DMS114 treated with DMSO at 0.1 percent for 48 hours (cell line): ENCODE results near the gene LRRC7.

Experiments
- DNase-seq: peaks from one replicate; lab custom pipeline; 2025; ENCODE audit not compliant: unreplicated experiment; lab: John Stamatoyannopoulos, UW

The LRRC7 gene

DNA sequence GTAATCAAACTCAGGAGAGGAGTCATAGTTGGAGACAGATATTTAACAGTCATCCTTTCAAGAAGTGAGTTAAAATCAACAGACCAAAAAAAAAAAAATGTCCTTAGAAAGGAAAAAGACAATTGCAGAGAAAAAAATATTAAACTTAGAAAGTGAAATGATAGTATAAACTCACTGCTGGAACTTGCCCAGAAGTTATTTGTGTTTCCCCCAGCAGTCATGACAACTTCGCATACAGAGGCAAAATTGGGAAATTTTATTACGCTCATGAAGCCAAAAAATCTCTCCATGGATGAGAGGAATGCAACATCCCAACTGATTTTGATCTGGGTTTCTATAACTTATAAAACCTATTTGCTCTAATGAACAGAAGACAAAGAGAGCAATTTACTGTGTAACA is 198.2 kb downstream of the LRRC7 start:
- DNase-seq = no peak

DNA sequence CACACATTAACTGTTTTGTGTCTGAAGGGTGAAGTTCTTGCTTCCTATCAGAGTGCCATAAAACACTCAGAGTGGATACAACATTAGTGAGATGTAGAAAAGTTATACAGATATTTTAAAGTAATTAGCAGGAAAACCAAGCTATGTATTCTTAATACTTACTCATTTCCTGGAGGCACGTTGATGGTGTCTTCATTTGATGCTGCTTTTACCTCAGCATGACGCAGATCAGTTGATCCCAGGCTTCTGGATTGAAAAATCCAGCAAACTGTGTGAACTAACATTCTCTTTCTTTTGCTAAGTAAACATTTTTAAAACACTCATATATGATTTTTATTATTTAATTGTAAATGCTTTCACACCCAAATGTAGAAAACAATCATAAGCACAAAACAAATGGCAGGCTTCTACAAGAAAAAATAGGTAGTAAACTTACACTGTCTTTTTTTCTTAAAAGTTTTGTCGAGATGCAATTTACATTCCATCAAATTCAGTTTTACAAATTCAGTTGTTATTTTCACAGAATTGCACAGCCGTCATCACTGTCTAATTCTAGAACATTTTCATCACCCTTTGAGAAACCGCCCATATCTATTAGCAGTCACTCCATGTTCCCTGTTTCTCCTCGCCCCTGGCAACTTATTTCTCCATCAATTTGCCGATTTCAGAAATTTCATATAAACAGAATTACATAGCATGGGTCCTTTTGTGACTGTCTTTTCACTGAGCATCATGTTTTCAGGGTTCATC is 198.9 kb downstream of the LRRC7 start:
- no peak for DNase-seq

DNA sequence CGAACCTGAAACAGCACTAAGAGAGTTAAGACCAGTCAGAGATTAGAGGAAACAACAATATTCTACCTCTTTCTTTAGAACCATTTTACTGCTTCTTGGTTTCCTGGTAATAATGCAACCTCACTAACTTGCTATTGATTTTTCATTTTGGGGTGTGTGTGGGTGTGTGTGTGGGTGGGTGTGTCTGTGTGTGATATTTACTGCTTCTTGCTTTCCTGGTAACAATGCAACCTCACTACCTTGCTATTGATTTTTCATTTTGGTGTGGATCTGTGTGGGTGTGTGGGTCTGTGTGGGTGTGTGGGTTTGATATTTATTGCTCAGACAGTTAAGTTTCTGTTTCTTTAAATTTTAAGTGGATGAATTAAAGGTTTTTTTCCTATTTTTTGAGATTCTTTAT is 208.8 kb downstream of the LRRC7 start:
- no peak for DNase-seq

DNA sequence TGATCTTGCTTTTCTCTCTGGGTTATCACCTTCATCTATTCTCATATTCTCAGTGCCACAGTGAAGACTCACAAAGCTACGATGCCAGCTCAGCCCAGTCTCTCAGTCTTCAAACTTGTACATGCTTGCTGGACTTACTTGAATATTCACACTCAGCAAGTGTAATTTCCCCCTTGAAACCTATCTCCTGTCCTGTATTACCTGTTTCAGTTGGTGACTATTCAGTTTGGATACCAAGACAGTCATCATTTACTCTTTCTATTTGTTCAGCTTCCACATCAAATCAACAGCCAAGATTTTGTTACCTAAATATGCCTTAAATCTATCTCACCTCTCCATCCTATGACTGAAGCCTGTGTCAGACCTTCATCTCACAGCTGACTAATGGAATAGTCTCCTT is 209.7 kb downstream of the LRRC7 start:
- no peak for DNase-seq

DNA sequence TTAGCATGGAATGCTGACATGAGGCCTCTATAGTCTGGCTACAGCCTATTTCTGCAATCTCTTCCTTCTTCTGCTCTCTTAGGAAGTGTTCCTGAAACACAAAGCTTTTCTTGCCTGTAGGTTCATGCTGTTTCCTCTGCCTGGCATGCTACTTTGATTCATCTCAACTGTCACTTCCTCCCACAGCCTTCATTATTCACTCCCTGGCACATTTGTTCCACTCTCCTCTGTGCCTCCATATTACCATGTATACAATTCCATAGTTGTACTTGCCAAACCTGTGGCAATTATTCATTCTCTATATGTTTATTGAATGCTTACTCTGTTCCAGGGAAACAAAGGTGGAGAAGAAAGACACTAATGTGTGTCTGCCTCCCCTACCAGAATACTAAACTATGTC is 210.2 kb downstream of the LRRC7 start:
- no peak for DNase-seq

DNA sequence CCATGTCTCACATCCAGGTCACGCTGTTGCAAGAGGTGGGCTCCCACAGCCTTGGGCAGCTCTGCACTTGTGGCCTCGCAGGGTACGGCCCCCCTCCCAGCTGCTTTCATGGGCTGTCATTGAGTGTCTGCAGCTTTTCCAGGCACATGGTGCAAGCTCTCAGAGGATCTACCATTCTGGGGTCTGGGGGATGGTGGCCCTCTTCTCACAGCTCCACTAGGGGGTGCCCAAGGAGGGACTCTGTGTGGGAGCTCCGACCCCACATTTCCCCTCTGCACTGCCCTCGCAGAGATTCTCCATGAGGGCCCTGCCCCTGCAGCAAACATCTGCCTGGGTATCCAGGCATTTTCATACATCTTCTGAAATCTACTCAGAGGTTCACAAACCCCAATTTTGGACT is 219.4 kb downstream of the LRRC7 start:
- DNase-seq = no peak

DNA sequence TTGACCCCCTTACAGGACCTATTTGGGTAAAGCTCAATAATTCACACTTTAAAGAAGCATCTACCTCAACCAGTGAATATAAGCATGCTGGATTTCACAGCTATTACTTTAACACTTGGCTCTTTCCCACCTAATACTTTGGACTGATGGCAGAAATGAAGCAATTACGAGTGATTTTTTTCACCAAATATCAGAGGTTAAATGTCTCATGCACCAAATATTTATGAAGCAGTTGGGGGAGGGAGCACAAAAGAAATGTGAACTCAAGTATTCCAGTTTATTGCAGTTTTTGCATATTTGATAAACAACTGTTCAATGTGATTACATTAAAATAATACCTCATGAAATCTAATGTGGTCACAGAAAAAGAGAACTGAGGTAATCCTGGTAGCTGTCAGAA is 223.6 kb downstream of the LRRC7 start:
- no peak for DNase-seq

DNA sequence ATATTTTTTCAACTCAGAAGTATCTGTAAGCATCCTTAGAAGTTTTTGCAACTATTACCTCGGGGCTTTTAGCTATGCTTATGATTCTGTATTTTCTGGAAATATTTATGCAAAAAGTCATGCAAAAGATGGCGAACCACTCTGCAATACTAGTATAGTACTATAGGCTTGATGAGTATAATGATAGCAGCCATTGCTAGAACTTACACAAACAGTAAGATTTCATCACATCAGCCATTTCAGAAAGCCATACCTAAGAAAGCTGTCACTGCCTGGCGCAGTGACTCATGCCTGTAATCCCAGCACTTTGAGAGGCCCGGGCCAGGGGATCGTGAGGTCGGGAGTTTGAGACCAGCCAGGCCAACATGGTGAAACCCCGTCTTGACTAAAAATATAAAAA is 227.1 kb downstream of the LRRC7 start:
- no peak for DNase-seq

DNA sequence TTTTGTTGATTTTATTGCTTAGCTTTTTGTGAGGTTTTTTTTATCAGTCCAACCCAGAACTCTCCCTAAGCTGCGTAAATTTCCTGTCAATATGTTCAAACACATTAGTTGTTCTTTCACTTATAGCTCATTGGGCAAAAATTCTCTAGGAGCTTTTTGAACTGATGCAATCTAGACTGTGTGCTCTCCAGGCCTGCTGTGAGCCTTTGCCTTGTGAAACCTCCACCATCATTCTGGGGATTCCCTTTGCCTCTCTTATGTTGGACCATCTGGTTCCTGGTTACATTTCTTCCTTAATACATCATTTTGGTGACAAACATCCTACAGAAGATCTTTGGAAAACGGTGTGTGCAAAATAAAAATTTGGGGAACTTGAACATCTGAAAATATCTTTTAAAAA is 247.2 kb downstream of the LRRC7 start:
- no peak for DNase-seq

DNA sequence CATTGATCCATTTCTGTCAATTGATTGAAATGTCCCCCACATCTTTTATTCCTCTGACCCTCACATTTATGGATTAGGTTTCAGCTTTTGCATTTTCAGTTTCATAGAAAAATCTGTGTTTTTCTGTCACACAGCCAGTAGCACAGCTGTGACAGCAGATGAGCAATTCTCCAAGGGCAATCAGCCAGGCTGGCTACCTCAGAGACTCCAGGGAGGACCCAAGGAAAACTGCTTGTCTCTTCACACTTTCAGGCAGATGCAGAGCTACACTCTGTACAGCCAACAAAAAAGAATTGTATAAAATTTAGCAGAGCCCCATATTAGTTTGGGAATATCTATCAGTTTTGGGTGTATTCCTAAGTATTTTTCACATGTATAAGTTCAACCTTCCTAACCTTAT is 257.2 kb downstream of the LRRC7 start:
- DNase-seq = no peak

DNA sequence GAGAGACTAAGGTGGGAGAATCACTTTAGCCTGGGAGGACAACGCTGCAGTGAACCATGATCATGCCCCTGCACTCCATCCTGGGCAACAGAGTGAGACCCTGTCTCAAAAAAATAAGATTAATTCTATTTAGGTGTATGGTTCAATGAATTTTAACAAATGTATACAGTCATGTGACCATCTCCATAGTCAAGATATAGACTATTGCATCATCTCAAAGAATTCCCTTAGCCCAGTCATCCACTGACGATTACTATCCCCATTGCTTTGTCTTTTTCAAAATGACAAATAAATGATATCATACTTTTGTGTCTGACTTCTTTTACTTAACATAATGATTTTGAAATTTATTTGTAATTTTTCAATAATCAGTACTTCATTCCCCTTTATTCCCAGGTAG is 260.0 kb downstream of the LRRC7 start:
- DNase-seq = no peak

DNA sequence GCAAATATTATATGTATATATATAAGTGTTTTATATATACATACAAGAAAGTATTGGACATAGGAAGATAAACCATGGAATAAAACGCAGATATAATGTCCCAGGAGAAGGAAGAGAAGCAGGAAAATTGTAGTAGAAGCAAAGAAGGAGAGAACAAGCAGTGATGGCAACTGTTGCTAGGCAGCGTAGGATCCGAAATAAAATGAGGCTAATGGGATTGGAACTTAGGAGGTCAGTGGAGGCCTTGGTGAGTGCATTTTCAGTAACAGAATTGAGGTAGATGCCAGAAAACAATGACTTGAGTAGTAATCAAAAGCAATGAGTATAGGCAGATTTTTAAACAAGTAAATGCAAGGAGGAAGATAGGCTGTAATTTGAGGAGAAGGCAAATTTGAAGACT is 265.8 kb downstream of the LRRC7 start:
- DNase-seq = no peak

DNA sequence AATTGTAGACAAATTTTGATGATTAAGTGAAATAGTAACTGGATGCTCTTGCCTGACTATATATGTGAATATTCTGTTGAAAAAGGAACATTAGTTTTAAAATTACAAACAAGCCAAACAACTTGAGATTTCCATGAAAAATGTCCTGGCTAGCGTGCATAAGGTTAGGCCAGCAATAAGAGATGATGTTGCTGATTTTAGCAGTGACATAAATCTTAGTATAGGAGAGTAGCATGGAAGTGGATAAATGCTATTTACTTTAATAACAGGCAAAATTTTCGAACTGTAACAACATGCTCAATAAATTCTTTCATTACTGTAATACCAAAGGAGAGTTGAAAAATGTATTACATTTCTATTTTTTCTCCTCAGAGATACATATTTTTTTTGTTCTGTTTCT is 266.6 kb downstream of the LRRC7 start:
- no peak for DNase-seq

DNA sequence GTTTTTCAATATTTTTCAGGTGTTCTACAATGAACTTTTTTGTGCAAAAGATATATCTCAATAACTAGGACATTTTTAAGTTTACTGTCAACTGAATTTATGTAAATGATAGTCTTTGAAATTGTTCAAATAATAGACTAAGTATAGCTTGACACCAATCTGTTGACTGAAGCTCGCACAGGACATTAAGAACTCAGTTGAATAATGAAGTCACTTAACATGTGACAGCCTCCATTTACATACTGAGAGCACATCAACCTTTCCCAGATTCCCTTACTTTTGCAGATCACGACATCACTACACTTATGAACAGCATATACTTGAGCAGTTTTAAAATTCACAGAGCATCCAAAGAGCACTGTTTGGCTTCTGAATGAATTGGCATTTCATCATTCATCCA is 268.2 kb downstream of the LRRC7 start:
- DNase-seq = no peak

DNA sequence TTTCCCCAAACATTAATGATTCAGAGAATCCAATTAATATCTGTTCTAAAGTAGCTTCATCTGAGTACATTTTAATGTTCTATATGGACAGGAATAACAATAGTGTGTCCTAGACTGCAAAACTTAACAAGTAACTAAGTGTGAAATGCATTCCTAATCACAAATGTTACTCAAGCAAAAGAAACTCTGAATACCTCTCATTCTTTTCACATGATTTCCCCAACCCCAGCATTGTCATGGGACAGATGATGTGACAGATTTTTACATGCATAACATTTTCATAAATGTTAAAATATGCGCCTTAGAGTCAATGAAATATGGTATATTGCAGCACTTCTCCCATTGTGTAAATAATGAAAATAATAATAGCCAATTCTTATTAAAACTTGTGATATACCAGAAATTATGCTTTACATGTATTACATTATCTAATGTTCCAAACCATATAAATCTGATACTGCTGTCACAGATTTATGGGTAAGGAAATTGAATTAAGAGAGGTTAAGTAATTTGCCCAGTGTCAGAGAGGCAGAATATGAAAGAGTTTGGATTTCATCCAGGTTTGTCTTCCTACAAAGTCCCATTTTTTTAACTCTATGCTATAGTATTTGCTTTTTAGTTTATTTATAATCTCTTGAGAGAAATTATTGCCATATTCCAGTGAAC is 269.4 kb downstream of the LRRC7 start:
- DNase-seq = no peak

DNA sequence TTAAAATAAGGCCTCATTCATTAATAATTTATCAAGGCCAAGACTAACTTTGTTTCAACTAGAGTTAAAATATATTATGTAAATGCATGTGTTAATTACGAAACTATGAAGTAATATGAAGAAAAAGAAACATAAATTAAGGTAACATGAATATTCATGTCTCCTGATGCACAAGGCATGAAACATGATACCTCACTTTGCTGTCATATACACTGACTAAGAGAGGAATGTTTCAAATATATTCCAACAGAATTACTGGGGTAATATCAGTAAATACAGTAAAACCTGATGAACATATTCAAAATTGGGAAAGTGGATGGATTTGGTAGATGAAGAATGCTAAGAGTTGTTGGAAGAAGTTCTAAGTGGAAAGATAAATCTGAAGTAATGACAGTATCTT is 274.6 kb downstream of the LRRC7 start:
- DNase-seq = no peak

DNA sequence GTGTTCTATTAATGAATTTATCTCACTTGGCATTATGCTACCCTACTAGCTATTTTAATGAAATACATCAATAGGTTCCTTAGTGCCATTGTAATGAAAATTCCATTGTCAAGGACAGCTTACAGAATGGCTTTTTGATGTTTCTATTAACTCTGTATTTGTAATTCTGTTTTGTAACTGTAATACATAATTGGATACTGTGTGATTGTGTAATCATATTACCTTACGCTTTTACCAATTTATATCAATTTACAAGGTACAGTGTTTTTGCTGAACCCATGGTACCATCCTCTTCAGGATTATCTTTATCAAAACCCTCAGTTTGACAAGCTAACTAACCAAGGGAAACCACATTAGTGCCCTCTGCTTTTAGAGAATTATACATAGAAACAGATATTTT is 277.9 kb downstream of the LRRC7 start:
- DNase-seq = no peak

DNA sequence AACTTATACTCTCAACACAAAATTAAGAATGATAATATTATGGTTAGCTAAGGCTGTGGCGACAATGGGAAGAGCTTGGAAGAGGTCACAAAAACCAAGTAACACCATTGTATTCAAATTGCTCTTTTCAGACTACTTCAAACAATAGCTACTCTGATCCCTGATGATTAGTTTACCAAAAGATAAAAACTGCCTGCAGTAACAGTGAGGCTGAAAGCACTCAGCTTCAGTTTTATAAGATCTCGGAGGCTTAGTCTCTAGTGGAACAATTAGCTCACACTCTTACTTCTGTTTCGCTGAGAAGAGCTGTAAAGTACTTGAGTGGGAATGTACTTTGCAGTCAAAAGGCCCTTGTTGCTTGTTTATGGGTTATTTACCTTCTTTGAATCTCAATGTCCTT is 278.5 kb downstream of the LRRC7 start:
- no peak for DNase-seq

DNA sequence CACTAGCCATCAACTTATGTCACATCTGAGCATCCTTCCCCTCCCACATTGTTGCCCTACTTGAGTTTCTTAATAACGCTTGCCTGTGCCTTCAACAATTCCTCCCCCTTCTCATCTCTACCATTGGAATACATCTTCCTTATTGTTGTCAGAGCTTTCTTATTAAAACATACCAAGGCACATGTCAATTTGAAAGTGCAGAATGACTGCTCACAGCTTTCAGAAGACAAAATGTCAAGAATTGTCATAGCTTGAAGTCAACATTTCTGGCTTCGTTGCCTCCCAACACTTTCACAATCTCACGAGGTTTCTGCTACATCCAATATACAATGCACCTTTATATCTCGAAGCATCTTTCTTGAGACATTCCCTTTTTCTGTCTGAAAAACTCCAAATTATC is 279.9 kb downstream of the LRRC7 start:
- DNase-seq = no peak

DNA sequence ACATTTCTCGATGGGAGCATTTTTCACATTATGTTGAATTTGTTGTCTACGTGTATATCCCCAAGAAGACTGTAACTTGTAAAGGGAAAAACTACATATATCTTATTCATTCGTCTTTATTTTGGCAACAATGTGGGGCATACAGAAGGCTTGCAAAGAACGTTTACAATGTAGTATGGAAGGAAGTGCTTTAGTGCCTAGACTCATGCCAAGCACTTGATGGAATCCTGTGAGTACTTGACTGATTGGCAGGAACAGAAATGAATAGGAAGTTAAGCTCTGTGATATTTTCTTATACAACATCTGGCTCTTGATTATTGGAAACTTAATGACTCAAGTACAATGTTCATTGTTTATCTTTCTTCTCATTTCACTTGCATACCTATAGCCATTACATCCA is 284.4 kb downstream of the LRRC7 start:
- DNase-seq = no peak

DNA sequence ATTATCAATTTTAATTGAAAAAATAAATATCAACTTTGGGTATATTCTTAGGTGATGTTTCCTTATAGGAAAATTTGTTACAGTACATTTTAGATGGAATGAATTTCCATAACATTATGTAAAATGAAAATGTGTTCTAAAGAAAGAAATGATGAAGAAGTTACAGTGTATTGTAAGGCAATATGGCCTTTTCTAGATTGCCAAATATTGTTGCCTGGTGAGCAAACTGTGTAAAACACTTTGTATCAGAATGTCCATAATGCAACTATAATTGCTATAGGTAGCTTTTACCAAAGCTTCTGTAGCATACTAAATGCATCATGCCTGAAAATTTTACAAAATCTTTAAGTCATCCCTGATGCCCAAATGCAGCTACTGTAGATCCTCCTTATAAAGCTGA is 285.0 kb downstream of the LRRC7 start:
- no peak for DNase-seq

DNA sequence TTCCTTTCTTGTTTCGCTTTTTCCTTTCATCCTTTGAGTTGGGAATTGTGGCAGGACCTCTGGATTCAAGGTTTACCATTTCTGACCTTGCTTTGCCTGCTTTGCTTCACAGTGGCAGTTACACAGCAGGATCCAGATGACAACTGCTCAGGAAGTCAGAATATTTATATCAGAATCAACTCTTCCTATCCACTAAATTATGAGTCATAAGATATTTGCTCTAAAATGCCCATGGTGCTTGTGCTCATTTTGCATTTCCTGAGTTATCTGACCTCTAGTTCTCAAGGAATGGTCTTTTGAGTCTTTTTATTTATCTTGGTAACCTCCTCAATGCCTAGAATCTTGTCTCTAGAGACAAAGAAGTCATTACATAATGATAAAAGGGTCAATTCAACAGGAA is 290.8 kb downstream of the LRRC7 start:
- no peak for DNase-seq

DNA sequence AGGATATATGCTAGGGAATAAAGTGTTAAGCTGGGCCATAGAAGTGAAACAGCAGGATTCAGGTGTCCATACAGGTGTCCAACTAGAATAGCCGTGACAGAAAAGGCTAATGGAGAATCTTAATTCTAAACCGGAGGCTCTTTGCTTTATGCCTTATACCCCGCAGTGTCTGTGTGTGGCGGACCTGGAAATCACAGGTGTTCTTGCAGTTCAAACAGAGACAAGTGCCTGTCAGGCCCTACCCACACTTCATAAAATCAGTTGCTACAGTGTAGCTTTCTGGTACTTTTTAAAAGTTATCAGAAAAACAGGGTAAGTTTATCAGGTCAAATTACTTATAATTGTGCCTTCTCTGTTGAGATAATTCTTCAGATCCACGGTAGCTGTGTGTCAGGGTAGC is 293.9 kb downstream of the LRRC7 start:
- DNase-seq = no peak
